NB4 (cell line): ENCODE results near the gene TYW1.
"Not testable (repeated sequence)": the region's sequence is repeated elsewhere in the genome, so short reads cannot be mapped to it uniquely, and the experiment has no call there.

ENCODE experiments used
- CTCF ChIP-seq: IDR thresholded peaks from one replicate; pipeline ENCODE4 v1.5.1; 2012; ENCODE audit warnings: low read depth, low read length
- MAX ChIP-seq: IDR thresholded peaks from 2 replicates; pipeline ENCODE4 v1.6.1; 2011; ENCODE audit warnings: low read depth, low read length
- MYC ChIP-seq: IDR thresholded peaks from 2 replicates; pipeline ENCODE4 v1.6.1; 2011; ENCODE audit warnings: low read depth, low read length
- POLR2A ChIP-seq: IDR thresholded peaks from 2 replicates; pipeline ENCODE4 v1.6.1; 2011; ENCODE audit warnings: mild to moderate bottlenecking; ENCODE audit not compliant: insufficient read length; ENCODE audit errors: extremely low read depth

GRCh38 chr7:67106255-67106654 is 109.6 kb downstream of the TYW1 start:
- not testable (repeated sequence) for TF ChIP-seq CTCF, POLR2A, MAX, MYC
